NCI-H526 treated with DMSO at 0.1 percent for 48 hours (cell line): ENCODE measurements around the gene SIM2.
A peak's percentile ranks its signal among the peaks of the same experiment; 100 is the strongest.
"Not testable (repeated sequence)": the region's sequence is repeated elsewhere in the genome, so short reads cannot be mapped to it uniquely, and the experiment has no call there.

Experiments
- DNase-seq: peaks from one replicate; lab custom pipeline; 2025; lab: John Stamatoyannopoulos, UW

Gene SIM2, protein sequence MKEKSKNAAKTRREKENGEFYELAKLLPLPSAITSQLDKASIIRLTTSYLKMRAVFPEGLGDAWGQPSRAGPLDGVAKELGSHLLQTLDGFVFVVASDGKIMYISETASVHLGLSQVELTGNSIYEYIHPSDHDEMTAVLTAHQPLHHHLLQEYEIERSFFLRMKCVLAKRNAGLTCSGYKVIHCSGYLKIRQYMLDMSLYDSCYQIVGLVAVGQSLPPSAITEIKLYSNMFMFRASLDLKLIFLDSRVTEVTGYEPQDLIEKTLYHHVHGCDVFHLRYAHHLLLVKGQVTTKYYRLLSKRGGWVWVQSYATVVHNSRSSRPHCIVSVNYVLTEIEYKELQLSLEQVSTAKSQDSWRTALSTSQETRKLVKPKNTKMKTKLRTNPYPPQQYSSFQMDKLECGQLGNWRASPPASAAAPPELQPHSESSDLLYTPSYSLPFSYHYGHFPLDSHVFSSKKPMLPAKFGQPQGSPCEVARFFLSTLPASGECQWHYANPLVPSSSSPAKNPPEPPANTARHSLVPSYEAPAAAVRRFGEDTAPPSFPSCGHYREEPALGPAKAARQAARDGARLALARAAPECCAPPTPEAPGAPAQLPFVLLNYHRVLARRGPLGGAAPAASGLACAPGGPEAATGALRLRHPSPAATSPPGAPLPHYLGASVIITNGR

DNA sequence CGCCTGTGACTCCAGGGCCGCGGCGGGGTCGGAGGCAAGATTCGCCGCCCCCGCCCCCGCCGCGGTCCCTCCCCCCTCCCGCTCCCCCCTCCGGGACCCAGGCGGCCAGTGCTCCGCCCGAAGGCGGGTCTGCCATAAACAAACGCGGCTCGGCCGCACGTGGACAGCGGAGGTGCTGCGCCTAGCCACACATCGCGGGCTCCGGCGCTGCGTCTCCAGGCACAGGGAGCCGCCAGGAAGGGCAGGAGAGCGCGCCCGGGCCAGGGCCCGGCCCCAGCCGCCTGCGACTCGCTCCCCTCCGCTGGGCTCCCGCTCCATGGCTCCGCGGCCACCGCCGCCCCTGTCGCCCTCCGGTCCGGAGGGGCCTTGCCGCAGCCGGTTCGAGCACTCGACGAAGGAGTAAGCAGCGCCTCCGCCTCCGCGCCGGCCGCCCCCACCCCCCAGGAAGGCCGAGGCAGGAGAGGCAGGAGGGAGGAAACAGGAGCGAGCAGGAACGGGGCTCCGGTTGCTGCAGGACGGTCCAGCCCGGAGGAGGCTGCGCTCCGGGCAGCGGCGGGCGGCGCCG lies at the start of gene SIM2:
TSS of gene SIM2 (plus strand) at position 135 of the 565 bp plus-strand sequence. CDS start 632 bp downstream, outside the sequence.
- DNase-seq = peak; percentile 52

DNA sequence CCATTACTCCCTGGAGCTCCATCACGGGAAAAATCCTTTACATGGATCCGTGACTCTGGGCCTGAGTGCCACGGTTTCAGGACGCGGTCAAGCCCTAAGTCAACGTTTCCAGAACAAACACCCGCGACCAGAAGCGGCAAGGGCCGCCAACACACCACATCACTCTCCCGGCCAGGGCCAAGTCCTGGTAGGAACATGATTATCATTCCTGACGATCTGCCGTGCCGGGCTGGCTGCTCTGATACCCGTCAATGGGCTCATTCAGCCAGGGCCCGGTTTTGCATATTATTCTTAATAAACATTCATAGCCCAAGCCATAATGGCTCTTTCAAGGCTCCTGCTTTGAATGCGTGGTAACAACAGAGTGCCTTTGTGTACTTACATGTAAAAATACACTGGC lies 44.6 kb upstream of the SIM2 start:
- peak; percentile 98 for DNase-seq

DNA sequence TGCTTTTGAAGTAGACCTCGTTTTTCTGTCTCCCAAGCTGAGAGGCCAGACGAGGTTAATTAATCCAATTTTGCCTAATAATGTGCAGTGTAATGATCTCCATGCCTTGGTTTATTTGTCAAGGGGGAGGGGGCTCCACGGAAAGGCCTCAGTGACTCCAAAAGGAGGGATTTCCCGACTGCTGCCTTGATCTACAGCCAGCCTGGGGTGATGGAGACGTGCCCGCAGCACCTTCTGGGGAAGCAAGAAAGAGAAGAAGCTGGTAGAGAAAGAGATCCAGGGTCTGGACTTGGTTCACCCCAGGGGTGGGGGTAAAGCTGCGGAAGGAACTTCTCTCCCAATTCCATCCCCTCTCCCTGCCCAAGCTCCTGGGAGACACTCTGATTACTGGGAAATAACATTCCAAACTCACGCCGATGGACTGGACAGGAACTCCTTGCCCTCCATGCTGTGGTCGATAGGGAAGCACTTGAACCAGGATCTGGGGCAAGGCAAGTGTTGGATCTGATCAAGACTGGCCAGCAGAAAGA lies 44.1 kb upstream of the SIM2 start:
- DNase-seq = no peak

DNA sequence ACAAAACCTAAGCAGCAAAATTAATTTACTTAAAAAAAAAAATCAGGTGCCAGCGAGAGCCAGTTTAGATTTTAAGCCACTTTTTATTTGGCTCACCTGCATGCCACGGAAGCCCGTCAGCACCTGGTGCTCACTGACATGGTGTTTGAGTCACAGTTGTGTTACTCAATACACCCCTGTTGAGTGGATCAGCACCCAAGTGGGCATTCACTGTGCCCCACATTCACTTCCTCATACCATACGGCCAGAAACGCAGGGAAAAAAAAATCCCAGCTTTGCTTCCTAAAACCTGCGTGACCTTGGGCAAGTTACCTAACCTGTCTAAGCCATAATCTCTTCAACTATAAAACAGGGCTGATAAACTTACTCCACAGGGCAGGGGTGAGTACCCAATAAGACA lies 42.8 kb upstream of the SIM2 start:
- DNase-seq = peak; percentile 18

DNA sequence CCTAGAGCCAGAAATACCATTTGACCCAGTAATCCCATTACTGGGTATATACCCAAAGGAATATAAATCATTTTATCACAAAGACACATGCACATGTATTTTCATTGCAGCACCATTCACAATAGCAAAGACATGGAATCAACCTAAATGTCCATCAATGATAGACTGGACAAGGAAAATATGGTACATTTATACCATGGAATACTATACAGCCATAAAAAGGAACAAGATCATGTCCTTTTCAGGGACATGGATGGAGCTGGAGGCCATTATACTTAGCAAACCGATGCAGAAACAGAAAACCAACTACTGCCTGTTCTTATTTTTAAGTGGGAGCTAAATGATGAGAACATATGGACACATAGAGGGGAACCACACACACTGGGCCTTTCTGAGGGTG lies 41.6 kb upstream of the SIM2 start:
- DNase-seq = not testable (repeated sequence)

DNA sequence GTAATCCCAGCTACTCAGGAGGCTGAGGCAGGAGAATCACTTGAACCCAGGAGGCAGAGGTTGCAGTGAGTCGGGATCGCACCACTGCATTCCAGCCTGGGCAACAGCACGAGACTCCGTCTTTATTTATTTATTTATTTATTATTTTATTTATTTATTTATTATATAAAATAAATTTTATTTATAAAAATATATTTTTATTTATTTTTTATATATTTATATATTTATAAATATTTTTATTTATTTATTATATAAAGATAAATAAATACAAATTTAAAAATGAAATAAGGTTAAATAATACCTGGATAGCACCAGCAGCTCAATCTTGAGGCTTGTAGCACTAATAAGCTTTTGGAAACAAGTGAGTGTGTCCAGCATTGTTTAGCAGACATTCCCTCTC lies 40.9 kb upstream of the SIM2 start:
- no peak for DNase-seq

DNA sequence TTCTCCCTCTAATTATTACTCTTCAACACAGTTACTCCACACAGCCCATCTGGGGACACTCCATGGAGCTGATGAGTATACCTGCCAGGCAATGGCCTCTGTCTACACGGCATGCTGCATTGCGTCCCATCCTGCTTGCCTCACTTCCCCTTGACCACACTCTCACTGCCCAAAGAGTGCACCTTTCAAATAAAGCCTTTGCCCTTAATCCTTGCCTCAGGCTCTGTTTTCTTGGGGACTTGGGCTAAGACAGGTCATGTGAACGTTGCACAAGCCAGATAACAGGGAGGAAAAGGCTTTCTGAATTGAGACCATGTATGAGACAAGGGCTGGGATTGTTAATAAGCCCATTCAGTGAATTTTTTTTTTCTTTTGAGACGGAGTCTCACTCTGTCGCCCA lies 40.0 kb upstream of the SIM2 start:
- no peak for DNase-seq

DNA sequence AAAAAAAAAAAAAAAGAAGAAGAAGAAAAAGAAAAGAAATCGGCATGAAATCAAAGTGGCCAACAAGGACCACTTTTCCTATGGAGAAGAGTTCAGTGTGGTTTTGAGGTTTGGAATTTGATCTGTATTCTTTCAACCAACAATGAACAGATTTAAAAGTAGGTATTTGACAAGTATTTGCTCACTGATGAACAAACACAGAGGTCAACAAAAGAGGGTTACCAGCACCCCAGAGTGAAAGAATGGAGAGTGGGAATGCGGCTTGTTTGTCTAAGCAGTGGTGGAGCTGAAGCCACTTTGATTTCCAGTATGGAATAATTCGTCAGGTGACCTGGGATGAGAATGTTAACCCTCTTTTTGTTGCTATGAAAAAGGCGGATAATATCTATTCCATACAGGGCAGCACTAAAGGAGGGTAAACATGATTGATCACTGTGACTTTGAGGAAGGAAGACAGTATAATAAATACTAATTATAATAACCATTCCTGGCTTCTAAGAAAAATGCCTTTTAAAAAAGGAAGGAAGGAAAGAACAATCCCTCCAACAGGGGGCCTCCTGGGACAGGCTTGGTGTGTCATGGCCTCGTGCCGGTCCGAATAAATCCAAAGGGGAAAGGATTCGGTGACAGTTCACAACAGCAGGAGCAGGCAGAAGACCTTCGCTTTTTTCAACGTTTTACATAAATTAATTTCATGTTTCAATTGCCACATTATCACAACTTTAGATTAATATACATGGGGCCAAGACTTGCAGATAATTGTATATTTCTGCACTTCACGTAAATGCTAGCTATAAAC lies 37.2 kb upstream of the SIM2 start:
- peak; percentile 54 for DNase-seq

DNA sequence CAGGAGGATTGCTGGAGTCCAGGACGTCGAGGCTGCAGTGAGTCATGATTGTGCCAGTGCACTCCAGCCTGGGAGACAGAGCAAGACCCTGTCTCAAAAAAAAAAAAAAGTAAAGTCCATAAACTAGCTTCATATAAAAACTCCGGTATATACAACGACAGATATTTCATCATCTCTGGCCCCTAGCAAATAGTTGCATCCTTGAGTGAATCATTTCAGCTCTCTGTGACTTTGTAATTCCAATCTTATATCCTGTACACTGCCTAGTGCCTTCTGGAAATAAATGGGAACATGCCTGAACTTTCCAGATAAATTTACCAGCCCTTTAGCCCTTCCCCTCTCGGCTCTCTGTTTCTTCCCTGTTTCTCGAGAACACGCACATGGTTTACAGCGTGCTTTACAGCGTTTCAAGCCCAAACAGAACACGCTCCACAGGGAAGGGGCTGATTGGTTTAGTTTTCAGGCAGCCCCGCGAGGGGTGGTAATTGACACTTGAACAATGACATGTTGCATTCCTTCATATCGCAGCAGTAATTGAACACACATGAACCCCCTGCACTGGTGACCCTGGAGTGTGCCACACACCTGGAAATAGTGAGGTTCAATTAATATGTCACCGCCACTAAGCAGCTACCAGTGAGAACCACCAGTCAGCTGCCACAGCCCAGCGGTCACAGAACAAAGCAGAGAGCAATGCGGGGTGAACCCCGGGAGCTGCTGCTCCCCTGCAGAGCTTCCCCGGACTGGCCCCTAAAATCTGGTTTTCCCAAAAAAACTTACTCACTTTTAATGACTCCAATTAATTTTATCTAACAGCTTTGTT lies 35.7 kb upstream of the SIM2 start:
- DNase-seq = no peak

DNA sequence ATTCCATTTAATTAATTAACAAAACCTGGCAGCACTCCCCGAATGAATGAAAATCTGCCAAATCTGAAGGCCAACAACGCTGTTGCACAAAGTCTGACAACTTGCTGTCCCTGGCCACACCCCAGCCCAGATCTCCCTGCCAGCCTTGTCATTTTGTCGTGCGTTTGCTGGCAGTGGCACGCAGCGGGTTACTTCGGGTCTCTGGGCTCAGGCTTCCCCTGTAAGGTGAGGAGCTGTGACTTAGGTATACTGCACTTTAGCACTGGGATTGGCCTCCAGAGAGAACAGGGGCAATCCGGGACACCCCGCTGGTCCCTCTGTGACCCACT lies 34.3 kb upstream of the SIM2 start:
- DNase-seq = no peak

DNA sequence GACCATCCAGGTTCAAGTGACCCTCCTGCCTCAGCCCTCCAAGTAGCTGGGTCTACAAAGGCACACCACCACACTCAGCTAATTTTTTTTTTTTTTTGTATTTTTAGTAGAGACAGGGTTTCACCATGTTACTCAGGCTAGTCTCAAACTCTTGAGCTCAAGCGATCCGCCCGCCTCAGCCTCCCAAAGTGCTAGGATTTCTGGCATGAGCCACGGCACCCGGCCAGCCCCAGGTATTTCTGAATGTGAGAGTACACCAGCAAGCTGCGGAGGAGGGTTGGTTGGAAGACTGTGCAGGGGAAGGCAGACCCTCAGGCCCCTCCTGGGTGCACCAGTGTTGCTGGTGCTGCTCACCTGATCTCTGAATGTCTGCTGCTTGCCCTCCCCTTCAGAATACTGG lies 33.1 kb upstream of the SIM2 start:
- no peak for DNase-seq

DNA sequence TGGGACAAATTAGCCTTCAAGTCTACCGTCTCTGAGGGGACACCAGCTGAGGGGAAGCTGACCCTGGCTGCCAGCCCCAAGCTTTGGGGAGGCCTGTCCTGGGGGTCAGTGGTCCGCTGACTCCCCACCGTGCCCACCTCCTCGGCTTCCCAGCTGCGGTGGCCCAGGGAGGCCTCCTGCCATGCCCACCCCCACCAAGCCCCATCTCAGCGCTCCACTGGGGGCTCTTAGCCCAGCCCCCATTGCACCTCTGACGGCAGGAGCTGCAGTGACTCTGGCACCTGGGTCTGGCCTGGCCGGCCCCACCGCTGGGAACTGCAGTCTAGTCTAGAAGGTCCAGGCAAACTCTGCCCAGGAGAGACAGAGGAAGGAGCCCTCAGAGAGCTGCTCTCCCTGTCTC lies 30.2 kb upstream of the SIM2 start:
- no peak for DNase-seq

DNA sequence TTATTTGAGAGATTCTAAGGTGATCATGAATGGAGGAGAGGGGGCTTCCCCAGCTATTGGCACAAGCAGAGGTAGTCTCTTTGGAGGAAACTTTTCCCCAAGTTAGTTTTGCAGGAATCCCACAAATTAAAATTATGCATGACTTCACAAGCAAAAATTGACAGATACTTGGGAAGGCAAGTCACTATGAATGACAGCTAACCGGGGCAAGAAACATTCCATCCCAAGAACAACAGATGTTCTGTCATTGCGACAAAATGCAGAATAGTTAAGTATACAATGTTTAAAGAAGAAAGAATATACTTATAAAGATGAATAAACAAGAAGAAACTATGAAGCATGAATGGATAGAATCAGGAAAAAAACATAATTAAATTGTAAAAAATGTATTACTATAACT lies 27.1 kb upstream of the SIM2 start:
- no peak for DNase-seq

DNA sequence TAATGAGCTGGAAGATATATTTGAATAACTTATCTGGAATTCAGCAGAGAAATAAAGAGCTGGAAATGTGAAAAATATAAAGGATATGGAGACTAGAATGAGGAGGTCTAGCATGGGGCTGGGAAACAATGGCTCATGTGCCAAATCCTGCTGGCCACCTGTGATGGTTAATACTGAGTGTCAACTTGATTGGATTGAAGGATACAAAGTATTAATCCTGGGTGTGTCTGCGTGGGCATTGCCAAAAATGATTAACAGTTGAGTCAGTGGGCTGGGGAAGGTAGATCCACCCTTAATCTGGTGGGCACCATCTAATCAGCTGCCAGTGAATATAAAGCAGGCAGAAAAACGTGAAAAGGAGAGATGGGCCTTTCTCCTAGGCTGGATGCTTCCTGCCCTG lies 26.6 kb upstream of the SIM2 start:
- not testable (repeated sequence) for DNase-seq

DNA sequence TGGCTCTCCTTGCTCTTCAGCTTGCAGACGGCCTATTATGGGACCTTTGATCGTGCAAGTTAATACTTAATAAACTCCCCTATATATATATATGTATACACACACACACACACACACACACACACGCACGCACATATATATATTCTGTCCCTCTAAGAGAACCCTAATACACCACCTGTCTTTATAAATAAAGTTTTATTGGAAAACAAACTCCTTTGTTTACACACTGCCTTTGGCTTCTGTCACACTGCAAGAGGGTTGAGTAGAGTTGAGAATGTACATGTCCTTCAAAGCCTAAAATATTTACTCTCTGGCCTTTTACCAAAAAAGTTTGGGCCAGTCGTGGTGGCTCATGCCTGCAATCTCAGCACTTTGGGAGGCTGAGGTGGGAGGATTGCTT lies 26.2 kb upstream of the SIM2 start:
- DNase-seq = no peak

DNA sequence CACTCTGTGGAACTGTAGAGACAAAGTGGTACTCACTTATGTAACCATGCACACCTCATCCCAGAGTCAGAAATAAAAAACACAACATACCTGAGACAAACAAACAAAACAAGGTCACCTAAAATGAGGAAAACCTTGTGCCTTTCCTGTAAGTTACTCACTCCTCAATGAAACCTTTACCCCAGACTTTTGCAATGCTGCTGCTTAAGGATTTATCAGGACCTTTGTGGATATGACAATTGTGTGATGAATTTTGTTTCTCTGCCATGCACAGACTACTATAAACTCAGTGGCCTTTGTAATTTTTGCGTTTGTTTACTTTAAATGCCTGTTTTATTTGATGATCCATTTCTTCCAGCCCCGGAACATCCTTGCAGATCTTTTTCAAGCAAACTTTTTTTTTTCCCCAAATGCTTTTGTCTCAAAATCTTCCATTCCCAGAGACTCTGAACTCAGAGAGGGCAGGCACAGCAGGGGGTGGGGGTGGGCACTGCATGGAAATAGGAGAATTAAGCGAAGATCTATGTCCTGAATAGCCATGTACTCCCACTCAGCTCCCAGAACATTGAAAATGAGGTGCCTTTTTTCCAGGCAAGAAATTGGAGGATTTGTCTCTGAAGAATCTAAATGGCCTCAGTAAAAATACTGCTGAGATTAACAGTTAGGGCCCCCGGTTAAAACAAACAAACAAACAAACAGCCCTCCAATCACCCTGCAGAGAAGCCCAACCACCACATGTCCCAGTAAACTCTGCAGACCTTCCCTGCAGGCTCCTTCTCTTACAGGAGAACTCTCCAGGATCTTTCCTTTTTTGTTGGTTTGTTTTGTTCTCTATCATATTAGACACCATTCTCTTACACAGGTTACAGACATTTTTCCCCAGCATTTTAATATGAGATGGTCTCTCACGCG lies 22.6 kb upstream of the SIM2 start:
- no peak for DNase-seq

DNA sequence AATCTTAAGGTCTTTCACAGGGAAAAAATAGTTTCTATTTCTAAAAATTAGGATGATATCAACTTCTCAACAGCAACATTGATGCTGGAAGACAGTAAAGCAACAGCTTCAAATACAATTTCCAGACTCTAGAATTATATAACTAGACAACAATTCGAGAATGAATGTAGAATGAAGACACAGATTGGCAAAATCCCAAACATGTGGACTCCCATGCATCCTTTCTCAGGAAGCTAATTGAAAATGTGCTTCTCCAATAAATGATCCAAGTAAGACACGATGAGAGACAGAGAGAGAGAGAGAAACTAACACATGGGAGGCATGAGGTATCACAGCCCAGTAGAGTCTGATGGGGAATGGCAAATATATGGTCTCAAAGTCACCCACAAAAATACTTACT lies 21.5 kb upstream of the SIM2 start:
- no peak for DNase-seq

DNA sequence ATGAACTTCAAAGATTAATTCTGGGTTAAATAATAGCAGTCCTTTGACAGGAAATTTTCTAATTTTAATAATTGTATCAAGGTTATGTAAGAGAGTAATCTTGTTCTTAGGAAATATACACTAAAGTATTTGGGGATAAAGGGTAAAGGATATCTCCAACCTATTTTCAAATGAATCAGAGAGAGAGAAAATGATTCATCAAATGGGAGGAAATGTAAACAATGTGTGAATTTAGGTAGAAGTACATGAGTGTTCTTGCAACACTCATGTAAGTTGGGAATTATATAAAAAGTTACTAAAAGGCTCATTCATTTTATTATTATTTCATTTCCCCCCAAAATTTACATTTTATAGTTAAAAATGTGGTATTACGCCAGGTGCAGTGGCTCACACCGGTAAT lies 20.4 kb upstream of the SIM2 start:
- DNase-seq = no peak

DNA sequence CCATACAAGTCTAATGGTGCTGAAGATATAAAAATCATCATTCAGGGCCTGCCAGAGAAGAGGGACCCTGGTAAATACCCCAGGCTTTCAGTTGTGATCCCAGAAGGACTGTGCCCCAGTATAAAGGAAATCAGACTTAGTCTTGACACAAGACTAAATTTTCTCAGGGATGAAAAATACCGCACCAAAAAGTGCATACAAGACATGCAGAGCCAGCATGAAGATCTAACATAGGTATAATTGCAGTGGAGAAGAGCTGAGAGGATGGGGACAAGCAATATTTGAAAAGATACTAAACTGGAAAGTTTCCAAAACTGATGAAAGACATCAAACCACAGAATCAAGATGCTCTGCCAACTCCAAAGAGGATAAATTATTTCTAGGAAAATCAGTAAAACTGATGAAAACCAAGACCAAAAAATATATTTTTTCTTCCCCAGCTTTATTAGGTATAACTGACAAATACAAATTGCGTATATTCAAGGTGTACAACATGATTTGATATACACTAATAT lies 17.7 kb upstream of the SIM2 start:
- DNase-seq = no peak
